ENCODE results near the gene WSCD2. TPM values are rescaled to one million over a fixed set of nuclear protein-coding genes. Genes with fewer than 3 reads are reported as not detected.

Gene WSCD2
- total RNA-seq, 1 experiment from 2014 or later: 3.2 TPM

- no peak for DNase-seq (ENCODE audit: low spot score)
Observed at GRCh38 chr12:108127654-108128053, 1.4 kb upstream of the WSCD2 start.

- DNase-seq (ENCODE audit: low spot score): no peak
Observed at GRCh38 chr12:108128221-108129016, 669 bp upstream of the WSCD2 start.

GRCh38 chr12:108131035-108131434 lies 1.9 kb downstream of the WSCD2 start:
- DNase-seq (ENCODE audit: low spot score): no peak

GRCh38 chr12:108131657-108132126 lies 2.6 kb downstream of the WSCD2 start:
- DNase-seq (ENCODE audit: low spot score): no peak

DNA sequence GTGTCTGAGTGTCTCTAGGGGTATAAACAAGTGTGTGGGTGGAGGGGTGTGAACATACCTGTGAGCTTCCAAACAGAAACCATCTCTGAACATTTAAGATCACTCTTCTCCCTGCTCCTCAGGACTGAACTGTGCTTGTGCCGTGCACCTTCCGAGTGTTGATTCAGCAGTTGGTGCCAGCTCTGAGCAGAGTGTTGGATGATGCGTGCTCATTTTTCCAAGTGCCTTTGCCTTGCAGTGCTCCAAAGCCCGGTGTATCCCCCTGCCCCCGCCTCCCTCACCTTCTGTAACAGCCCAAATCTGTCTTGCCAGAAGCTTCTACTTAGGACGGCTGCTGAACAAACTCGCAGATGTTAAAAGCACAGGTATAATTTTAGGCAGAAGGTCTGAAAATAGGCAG lies 4.4 kb downstream of the WSCD2 start:
- no peak for DNase-seq (ENCODE audit: low spot score)

- DNase-seq (ENCODE audit: low spot score): no peak
Observed at GRCh38 chr12:108134744-108135143, 5.7 kb downstream of the WSCD2 start.

DNA sequence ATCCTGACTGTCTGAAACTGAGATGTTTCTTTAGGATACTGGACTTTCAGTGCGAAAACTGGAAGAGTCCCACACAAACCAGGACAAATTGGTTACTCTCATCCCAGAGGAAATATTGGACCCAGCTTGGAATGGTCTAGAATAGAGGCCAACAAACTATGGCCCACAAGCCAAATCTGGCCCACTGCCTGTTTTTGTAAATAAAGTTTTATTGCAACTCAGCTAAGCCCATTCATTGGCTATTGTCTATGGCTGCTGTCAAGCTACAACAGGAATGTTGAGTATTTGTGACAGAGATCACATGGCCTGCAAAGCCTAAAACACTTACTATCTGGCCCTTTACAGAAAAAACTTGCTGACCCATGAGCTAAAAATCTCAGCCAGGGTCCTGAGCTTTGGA lies 6.5 kb downstream of the WSCD2 start:
- DNase-seq (ENCODE audit: low spot score): no peak

GRCh38 chr12:108136697-108137096 lies 7.6 kb downstream of the WSCD2 start:
- no peak for DNase-seq (ENCODE audit: low spot score)

DNA sequence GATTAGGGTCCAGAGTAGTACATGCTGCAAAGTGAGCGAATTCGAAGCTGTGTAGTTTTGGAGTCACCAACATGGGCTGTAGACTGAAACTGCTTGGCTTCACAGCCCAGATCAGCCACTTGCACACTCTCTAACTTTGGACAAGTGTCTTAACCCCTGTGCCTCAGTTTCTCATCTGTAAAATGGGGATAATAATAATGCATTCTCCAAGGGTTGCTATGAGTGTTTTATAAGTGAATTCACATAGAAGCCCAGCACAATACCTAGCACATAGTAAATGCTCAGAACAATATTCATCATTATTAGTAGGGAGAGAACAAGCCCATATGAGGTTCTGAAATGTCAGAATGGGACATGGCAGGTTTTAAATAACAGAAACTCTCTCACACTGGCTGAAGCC lies 10.4 kb downstream of the WSCD2 start:
- DNase-seq (ENCODE audit: low spot score): no peak

- no peak for DNase-seq (ENCODE audit: low spot score)
Observed at GRCh38 chr12:108140501-108140900, 11.4 kb downstream of the WSCD2 start.

GRCh38 chr12:108141600-108142130 lies 12.6 kb downstream of the WSCD2 start:
- no peak for DNase-seq (ENCODE audit: low spot score)

GRCh38 chr12:108143144-108143543 lies 14.1 kb downstream of the WSCD2 start:
- no peak for DNase-seq (ENCODE audit: low spot score)

DNA sequence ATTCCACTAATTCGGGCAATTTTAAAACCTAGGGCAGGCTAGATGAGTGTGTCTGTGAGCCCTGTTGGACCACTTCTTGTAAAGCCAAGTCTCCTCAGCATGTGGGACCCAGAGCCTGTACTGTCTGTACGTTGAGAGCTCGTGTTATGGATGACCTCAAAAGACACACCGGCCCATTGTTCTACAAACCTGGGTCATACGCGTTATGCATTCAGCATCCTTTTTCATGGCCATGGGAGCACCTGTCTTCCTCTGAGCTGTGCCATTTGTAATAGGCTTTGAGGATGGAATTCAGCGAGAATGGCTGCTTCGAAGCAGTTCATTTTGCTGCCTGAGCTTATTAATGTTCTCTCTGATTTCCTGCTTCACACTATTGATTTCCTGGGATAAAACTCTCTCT lies 15.0 kb downstream of the WSCD2 start:
- no peak for DNase-seq (ENCODE audit: low spot score)

DNA sequence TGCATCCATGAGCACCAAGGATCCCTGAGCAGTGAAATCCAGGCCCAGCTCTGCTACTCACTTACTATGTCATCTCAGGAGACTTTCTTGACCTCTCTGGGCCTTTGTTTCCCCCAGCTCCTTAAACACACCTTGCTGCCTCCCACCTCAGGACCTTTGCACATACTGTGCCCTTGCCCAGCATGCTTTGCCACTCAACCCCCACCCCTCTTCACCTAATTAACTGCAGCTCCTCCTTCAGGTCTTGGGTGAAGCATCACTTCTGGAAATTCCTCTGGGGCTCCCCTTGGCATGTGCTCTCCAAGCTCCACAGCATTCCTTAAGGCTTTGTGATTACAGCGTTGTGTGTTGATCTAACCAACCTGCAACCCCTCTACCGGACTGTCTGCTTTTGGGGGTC lies 15.9 kb downstream of the WSCD2 start:
- no peak for DNase-seq (ENCODE audit: low spot score)

DNA sequence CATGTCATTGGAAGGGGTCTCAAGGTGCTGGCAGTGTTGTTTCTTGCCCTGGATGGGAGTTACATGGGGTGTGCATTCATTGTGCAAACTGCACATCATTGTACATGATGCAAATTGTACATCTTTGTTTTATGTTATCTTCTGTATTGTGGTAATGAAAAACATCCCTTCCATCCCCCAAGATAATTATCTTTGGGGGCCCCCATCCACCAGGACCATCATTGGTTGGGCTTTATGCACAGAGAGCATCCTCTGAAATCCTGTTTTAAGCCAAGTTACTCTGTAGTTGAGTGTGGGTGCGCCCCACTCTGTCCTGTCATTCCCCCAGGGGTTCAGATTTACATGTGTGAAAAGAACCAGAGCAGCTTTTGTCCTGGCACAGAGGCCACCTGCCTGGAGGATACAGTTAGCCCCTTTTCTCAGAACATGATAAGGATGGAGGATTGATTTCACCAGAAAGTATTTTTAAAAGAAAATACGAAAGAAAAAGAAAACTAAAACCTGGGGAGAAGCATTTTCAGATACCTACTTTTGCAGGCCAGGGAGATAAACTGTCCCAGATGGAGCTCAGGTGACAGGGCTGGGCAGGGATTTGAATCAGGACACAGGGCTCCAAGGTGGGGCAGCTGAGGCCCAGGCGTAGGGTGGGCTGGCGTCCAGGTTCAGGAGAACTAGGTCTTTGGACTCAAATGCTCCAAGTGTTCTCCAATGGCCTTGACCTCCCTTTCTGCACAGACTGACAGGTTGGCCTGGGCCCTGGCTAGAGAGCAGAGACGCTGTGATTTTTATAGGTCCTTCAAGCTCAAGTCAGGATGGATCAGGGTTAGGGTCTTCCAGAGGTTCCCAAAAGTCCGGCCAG lies 17.2 kb downstream of the WSCD2 start:
- no peak for DNase-seq (ENCODE audit: low spot score)

DNA sequence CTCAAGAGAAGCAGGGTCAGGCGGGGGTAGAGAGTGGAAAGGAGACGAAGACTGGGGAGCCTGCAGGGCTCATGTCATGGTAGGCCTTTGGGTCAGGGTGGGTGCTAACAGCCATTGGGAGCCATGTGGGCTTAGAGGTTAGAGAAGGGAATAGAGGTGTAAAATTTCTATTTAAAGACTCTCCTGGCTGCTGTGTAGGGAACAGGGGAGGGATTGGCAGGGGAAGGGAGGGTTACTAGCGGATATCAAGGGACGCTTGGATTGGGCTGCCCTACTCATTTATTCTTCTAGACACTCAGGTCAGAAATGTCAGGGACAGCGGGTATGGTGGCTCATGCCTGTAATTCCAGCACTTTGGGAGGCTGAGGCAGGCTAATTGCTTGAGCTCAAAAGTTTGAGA lies 18.2 kb downstream of the WSCD2 start:
- DNase-seq (ENCODE audit: low spot score): no peak

DNA sequence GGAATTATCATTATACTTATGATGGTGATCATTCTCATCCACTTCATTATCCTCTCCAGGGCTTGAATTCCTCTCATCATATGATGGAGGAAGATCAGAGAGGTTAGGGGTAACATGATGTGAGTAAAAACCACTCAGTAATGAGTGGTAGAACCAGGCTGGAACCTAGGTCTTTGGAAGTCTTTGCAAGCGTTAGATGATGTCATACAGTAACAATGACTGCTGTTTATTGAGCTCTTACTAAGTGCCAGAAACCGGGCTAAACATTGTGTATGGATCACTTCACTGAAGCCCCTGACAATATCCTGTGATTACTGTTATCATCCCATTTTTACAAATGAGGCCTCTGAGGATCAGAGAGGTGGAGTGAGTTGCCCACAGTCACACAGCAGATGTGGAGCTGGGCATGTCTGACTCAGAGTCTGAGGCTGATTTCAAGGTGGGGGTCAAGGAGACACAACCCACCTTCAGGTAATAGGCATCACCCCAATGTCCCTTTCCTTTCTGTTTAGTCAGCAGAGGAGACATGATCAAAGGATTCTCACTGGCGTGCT lies 19.5 kb downstream of the WSCD2 start:
- no peak for DNase-seq (ENCODE audit: low spot score)

GRCh38 chr12:108150436-108150835 lies 21.3 kb downstream of the WSCD2 start:
- no peak for DNase-seq (ENCODE audit: low spot score)

DNA sequence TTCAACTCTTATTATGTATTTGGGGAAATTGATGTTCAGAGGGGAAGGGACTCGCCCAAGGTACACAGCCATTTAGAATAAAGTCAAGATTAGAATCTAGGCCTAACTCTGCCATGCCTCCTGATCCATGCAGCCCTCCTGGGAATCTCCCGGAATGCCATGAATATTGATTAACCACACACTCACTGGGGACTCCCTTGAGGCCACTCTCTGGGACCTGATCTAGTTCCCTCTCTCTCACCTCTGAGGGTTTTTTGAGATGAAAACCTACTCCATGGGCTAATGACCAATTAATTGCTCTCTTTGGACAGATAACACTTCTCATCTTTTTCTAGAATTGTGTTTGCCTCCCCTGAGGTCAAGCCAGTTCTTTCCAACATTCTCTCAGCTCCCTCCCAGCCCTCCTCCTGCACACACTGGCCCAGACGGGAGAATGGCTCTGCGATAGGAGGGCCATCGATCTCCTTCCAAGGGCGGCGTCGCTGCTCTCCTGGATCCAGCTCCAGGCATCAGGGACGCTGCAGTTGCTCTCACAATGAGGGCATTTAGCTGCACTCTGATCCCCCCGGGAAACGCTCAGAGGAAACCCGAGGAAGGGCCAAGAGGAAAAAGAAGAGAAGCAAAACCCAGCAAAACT lies 22.6 kb downstream of the WSCD2 start:
- no peak for DNase-seq (ENCODE audit: low spot score)

DNA sequence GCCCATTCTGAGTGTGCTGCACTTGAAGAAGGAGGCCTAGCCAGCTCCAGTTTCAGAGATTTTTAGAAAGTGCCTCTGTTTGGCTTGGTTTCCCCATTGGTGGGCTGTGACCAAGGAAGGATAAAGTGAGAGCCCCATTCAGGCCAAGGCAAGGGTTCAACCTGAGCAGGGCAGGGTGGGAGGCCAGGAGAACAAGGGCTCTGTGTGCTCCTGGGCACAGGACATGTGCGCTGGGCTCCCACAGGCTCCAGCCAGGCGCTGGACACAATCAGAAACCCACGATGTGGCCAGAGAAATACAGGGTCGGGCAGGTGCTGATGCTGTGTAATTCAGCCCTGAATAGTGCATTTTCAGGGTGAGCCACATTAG lies 23.1 kb downstream of the WSCD2 start:
- DNase-seq (ENCODE audit: low spot score): no peak

DNA sequence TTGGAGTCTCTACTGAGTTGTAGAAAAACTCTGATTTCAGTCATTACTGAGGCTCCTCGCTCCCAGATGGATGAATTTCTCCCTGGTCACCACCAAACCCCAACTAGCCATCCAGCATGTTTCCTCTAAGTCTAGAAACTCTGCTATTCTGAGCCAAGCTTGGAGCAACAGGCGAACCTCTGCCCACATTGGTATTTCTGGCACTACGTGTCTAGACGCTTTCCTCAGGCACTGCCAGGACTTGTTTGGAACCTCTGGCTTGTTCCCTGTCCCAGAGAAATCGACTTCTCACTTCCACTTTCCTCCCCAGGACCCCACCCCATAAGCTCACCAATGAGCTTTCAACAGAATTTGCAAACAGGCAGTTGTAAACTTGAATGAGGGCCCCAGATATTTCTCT lies 27.6 kb downstream of the WSCD2 start:
- no peak for DNase-seq (ENCODE audit: low spot score)

DNA sequence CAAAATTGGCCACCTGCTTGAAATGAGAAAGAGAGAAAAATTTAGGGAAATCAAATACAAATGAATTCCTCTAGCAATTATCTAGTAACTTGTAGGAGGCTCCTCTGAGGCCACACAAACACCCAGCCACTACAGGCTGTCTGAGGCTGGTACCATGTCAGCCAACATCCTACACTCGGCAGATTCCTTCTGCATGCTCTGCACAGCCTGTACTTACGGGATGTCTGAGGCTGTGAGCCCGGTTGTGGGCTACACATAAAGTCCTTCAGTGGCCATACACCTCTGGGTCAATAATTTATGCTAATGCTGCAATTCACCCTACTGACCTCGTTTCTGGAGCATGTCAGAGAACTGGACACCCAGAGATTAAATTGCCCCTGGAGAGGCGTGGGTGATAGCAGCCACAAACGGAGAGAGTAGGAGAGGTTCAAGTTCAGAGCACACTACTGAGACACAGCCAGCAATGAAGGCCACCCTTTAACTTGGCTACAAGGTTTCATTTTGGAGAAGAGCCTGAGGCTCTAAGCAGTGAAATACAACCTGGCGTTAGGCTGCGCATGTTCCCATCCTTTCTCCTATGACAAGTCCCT lies 28.9 kb downstream of the WSCD2 start:
- DNase-seq (ENCODE audit: low spot score): no peak

Measured in H4 (cell line).